HEK293T (cell line): Measurements from ENCODE around the gene ARHGAP42.

Source experiments
- CTCF ChIA-PET: fragments of 350-600 bp; formaldehyde crosslinking; extraction: SDS; loops from one replicate; lab custom pipeline; 2021; ENCODE audit warnings: antibody characterized with exemption, inconsistent platforms; lab: Yijun Ruan, JAX
- POLR2A ChIA-PET: fragments of 350-600 bp; formaldehyde crosslinking; extraction: SDS; loops from one replicate; lab custom pipeline; 2020; ENCODE audit warnings: antibody characterized with exemption, inconsistent platforms; lab: Yijun Ruan, JAX
- DNase-seq: peaks from one replicate; pipeline ENCODE4 v3.0.0; 2012; ENCODE audit warnings: mixed read lengths; ENCODE audit errors: extremely low spot score
- ARNT ChIP-seq: fragments of 450-650 bp; IDR thresholded peaks from 2 replicates; pipeline ENCODE4 v1.6.1; 2017; ENCODE audit warnings: mild to moderate bottlenecking
- BHLHE40 ChIP-seq: fragments of 450-650 bp; IDR thresholded peaks from 2 replicates; pipeline ENCODE4 v1.6.1; 2016; ENCODE audit warnings: mild to moderate bottlenecking, moderate library complexity, borderline replicate concordance
- CTBP1 ChIP-seq: fragments of 450-650 bp; IDR thresholded peaks from 2 replicates; pipeline ENCODE4 v1.6.1; 2016; ENCODE audit warnings: borderline replicate concordance
- ELF4 ChIP-seq: fragments of 450-650 bp; IDR thresholded peaks from 2 replicates; pipeline ENCODE4 v1.6.1; 2017; ENCODE audit warnings: antibody characterized with exemption
- FOXA1 ChIP-seq: fragments of 450-650 bp; IDR thresholded peaks from 2 replicates; pipeline ENCODE4 v1.6.1; 2016; ENCODE audit warnings: mild to moderate bottlenecking
- FOXK2 ChIP-seq: fragments of 450-650 bp; IDR thresholded peaks from 2 replicates; pipeline ENCODE4 v1.6.1; 2016; ENCODE audit warnings: mild to moderate bottlenecking
- FOXM1 ChIP-seq: fragments of 450-650 bp; IDR thresholded peaks from 2 replicates; pipeline ENCODE4 v1.6.1; 2017; ENCODE audit warnings: mild to moderate bottlenecking, borderline replicate concordance
- HDGF ChIP-seq: fragments of 450-650 bp; IDR thresholded peaks from 2 replicates; pipeline ENCODE4 v1.6.1; 2017; ENCODE audit warnings: antibody characterized with exemption, borderline replicate concordance
- L3MBTL2 ChIP-seq: fragments of 450-650 bp; conservative IDR thresholded peaks from 2 replicates; pipeline ENCODE4 v1.6.1; 2016; ENCODE audit warnings: mild to moderate bottlenecking
- LEF1 ChIP-seq: fragments of 450-650 bp; IDR thresholded peaks from 2 replicates; pipeline ENCODE4 v1.6.1; 2017; ENCODE audit warnings: mild to moderate bottlenecking, borderline replicate concordance
- NFRKB ChIP-seq: fragments of 450-650 bp; IDR thresholded peaks from 2 replicates; pipeline ENCODE4 v1.6.1; 2016; ENCODE audit warnings: mild to moderate bottlenecking, moderate library complexity
- PKNOX1 ChIP-seq: fragments of 450-650 bp; IDR thresholded peaks from 2 replicates; pipeline ENCODE4 v1.6.1; 2016
- SP1 ChIP-seq: fragments of 450-650 bp; IDR thresholded peaks from 2 replicates; pipeline ENCODE4 v1.6.1; 2017
- SUZ12 ChIP-seq: fragments of 450-650 bp; IDR thresholded peaks from 2 replicates; pipeline ENCODE4 v1.6.1; 2016; ENCODE audit warnings: mild to moderate bottlenecking
- TARDBP ChIP-seq: fragments of 450-650 bp; IDR thresholded peaks from 2 replicates; pipeline ENCODE4 v1.6.1; 2016
- ZNF384 ChIP-seq: fragments of 450-650 bp; IDR thresholded peaks from 2 replicates; pipeline ENCODE4 v1.6.1; 2016

Gene ARHGAP42

GRCh38 chr11:100878474-100878873, 191.4 kb downstream of the ARHGAP42 start:
- CTCF ChIA-PET = interaction anchor here (0.9 kb wide), 1 partner anchor 23 kb away, joined by 3 read pairs; no protein-coding TSS in a partner anchor
- POLR2A ChIA-PET = no interaction called here
- no peak for DNase-seq

GRCh38 chr11:100882957-100883356, 195.9 kb downstream of the ARHGAP42 start:
- ChIA-PET CTCF (no interaction called here), POLR2A (no interaction called here)
- TF ChIP-seq ELF4 (no peak), NFRKB (no peak), BHLHE40 (no peak), SUZ12 (no peak), FOXM1 (no peak), CTBP1 (no peak), L3MBTL2 (no peak), LEF1 (no peak), TARDBP (no peak), ARNT (no peak), FOXK2 (no peak), PKNOX1 (no peak), ZNF384 (no peak)
- DNase-seq = no peak

More at GRCh38 chr11:100878474-100878873, 191.4 kb downstream of the ARHGAP42 start:
- TF ChIP-seq CTBP1 (no peak), ZNF384 (no peak), SUZ12 (no peak), HDGF (no peak), SP1 (no peak), FOXA1 (no peak), L3MBTL2 (no peak), FOXK2 (no peak), ARNT (no peak), ELF4 (no peak), BHLHE40 (no peak), FOXM1 (no peak), LEF1 (no peak), TARDBP (no peak), NFRKB (no peak), PKNOX1 (no peak)

GRCh38 chr11:100883830-100884229, 196.7 kb downstream of the ARHGAP42 start:
- no peak for DNase-seq
- ChIA-PET POLR2A (no interaction called here), CTCF (no interaction called here)
- no peak for TF ChIP-seq FOXA1

GRCh38 chr11:100887659-100888058, 200.6 kb downstream of the ARHGAP42 start:
- ChIA-PET CTCF (no interaction called here), POLR2A (interaction anchor here (1.3 kb wide), 1 partner anchor 31 kb away, joined by 3 read pairs; no protein-coding TSS in a partner anchor)
- DNase-seq = no peak
- TF ChIP-seq ARNT = no peak

- TF ChIP-seq TARDBP (no peak), PKNOX1 (no peak), ARNT (no peak), ELF4 (no peak), FOXK2 (no peak), FOXM1 (no peak), HDGF (no peak), BHLHE40 (no peak), ZNF384 (no peak), SUZ12 (no peak), LEF1 (no peak), FOXA1 (no peak)
- no peak for DNase-seq
- ChIA-PET POLR2A (no interaction called here), CTCF (no interaction called here)
Observed at GRCh38 chr11:100888836-100889235, 201.7 kb downstream of the ARHGAP42 start.

- CTCF ChIA-PET = no interaction called here
- POLR2A ChIA-PET = no interaction called here
- DNase-seq = no peak
- TF ChIP-seq FOXA1 (no peak), SUZ12 (no peak), TARDBP (no peak), ZNF384 (no peak), L3MBTL2 (no peak), ELF4 (no peak), HDGF (no peak), FOXK2 (no peak)
Observed at GRCh38 chr11:100889758-100890157, 202.7 kb downstream of the ARHGAP42 start.

GRCh38 chr11:100890789-100891188, 203.7 kb downstream of the ARHGAP42 start:
- no peak for DNase-seq
- TF ChIP-seq ELF4 (no peak), NFRKB (no peak)
- ChIA-PET CTCF (no interaction called here), POLR2A (no interaction called here)

GRCh38 chr11:100892886-100893285, 205.8 kb downstream of the ARHGAP42 start:
- POLR2A ChIA-PET = no interaction called here
- CTCF ChIA-PET = no interaction called here
- DNase-seq = no peak
- no peak for TF ChIP-seq SP1
- TF ChIP-seq ELF4 = no peak
- TF ChIP-seq PKNOX1 = no peak
- TF ChIP-seq ZNF384 = no peak
- TF ChIP-seq BHLHE40 = no peak
- TF ChIP-seq SUZ12 = no peak
- TF ChIP-seq NFRKB = no peak
- no peak for TF ChIP-seq FOXK2
- no peak for TF ChIP-seq L3MBTL2
- TF ChIP-seq FOXM1 = no peak
- TF ChIP-seq CTBP1 = no peak
- no peak for TF ChIP-seq HDGF
- TF ChIP-seq FOXA1 = no peak
- TF ChIP-seq TARDBP = no peak
